Right lung (tissue), 5 donors: ENCODE measurements around the gene PLCB2. TPM values are rescaled to one million over a fixed set of nuclear protein-coding genes. Genes with fewer than 3 reads are reported as not detected.
A peak's percentile ranks its signal among the peaks of the same experiment; 100 is the strongest.

Source experiments
- DNase-seq, 2 donors: peaks; one replicate each; pipeline ENCODE4 v3.0.0-alpha.2; 2013
- polyA plus RNA-seq, 5 donors: library from polyadenylated mRNA; unstranded; fragments of 120-200 nt; gene quantifications; one replicate each; pipeline versions ENCODE4 v1.2.1 to v1.2.3, GENCODE V29; 2013; ENCODE audit warnings: inconsistent platforms in 1 of 5, low replicate concordance in 1 of 5; ENCODE audit not compliant: insufficient read length in 5 of 5, insufficient read depth in 1 of 5

Gene PLCB2
- polyA plus RNA-seq, 5 donors, result 10.1 to 20.7 (median 16.4) TPM

GRCh38 chr15:40340740-40341400, 33.1 kb upstream of the PLCB2 start, which contains the start of gene CCDC9B:
TSS of gene CCDC9B (minus strand) at chr15:40340939. CDS start at chr15:40340819, 120 bp downstream.
- DNase-seq, result peak; percentile 87 to 89

GRCh38 chr15:40340038-40340739, 32.5 kb upstream of the PLCB2 start:
- peak; percentile 62 to 71 for DNase-seq

GRCh38 chr15:40339621-40339945, 31.8 kb upstream of the PLCB2 start:
- DNase-seq, result no peak

GRCh38 chr15:40338921-40339620, 31.3 kb upstream of the PLCB2 start:
- no peak for DNase-seq

- no peak for DNase-seq
Measured at GRCh38 chr15:40338041-40338657, 30.4 kb upstream of the PLCB2 start.

- no peak for DNase-seq
Measured at GRCh38 chr15:40337597-40337996, 29.9 kb upstream of the PLCB2 start.

GRCh38 chr15:40336744-40337122, 29.0 kb upstream of the PLCB2 start:
- DNase-seq, result no peak

GRCh38 chr15:40335938-40336743, 28.4 kb upstream of the PLCB2 start:
- DNase-seq, result no peak

GRCh38 chr15:40334941-40335795, 27.4 kb upstream of the PLCB2 start:
- no peak for DNase-seq

- DNase-seq, result no peak
Measured at GRCh38 chr15:40334541-40334940, 26.8 kb upstream of the PLCB2 start.

GRCh38 chr15:40333922-40334492, 26.3 kb upstream of the PLCB2 start:
- DNase-seq, result no peak

GRCh38 chr15:40332113-40332781, 24.5 kb upstream of the PLCB2 start:
- no peak for DNase-seq

GRCh38 chr15:40331637-40332036, 23.9 kb upstream of the PLCB2 start:
- no peak for DNase-seq

GRCh38 chr15:40331026-40331425, 23.3 kb upstream of the PLCB2 start:
- DNase-seq, result no peak

- peak; percentile 83 to 84 for DNase-seq
Measured at GRCh38 chr15:40330368-40330836, 22.7 kb upstream of the PLCB2 start.

- no peak for DNase-seq
Measured at GRCh38 chr15:40329804-40330203, 22.1 kb upstream of the PLCB2 start.

GRCh38 chr15:40328751-40329150, 21.0 kb upstream of the PLCB2 start:
- DNase-seq, result no peak

- DNase-seq, result no peak
Measured at GRCh38 chr15:40328176-40328575, 20.4 kb upstream of the PLCB2 start.

GRCh38 chr15:40327457-40327856, 19.7 kb upstream of the PLCB2 start:
- no peak for DNase-seq

GRCh38 chr15:40325700-40326099, 18.0 kb upstream of the PLCB2 start:
- no peak for DNase-seq
